GM21737 (cell line): ENCODE results near the gene CD151.

Experiments used
- ATAC-seq: cut with Tn5 transposase; IDR thresholded peaks from one replicate; pipeline ENCODE4 v1.9.1; 2021; ENCODE audit warnings: mild to moderate bottlenecking, moderate library complexity; ENCODE audit not compliant: unreplicated experiment

The CD151 gene

DNA sequence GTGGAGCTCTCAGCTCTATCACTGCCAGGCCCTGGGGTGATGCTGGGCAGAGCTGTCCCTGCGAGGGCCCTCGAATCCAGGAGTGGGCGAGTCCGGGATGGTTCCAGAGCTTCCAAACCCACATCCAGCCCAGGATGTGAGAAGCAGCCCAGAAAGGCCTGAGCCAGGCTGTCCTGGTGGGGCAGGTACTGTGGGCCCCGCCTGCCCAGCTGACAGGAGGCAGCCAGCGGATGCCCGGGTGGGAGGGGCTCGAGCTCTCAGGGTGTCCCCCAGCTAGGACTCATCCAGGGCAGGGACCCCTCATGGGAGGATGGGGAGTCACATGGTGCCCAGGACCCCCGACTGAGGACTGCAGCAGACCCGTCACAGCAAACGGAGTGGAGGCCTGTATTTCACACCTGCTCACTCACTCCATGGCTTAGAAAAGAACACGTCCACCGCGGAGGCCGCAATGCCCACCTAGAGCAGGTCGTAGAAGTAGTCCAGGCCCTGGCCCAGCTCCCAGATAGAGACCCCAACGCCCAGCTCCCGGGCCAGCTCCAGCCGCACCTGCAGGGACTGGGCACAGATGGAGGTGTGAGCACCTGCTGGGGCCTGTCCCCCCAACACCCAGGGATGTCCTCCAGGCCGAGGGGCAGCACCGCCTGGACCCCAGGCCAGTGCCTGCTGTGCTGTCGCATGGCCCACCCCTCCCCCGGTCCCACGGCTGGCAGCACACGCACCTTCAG lies 36.8 kb downstream of the CD151 start:
- ATAC-seq, result no peak

DNA sequence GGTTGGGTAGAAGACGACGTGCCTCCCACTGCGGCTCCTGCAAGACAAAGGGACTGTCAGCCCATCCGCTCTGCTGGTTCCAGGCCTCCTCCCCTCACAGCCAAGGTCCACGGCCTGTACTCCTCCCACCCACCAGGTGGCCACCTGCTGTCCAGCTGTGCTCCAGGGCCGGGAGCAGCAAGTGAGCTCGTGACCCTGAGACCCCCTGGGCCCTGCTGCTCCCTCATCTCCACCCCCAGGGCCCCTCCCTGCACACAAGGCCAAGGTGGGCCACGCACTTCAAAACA lies 37.3 kb downstream of the CD151 start:
- ATAC-seq, result no peak

DNA sequence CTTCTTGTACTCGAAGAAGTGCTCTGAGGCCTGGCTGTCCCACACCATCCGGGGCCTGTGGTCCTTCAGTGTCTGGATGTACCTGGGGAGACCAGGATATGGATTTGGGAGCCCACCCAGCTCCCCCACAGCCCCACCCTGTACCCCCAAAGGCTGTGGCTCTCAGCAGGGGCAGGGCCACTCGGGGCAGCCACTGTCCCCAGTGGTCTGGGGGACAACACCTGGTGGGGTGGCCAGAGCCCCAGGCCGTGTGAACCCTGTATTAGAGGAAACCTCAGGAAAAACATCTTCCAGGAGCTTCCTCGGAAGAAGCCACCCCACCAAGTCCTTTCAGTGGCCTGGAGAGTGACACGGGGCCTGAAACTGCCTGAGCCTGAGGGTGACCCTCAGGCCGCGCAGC lies 37.7 kb downstream of the CD151 start:
- ATAC-seq, result no peak

DNA sequence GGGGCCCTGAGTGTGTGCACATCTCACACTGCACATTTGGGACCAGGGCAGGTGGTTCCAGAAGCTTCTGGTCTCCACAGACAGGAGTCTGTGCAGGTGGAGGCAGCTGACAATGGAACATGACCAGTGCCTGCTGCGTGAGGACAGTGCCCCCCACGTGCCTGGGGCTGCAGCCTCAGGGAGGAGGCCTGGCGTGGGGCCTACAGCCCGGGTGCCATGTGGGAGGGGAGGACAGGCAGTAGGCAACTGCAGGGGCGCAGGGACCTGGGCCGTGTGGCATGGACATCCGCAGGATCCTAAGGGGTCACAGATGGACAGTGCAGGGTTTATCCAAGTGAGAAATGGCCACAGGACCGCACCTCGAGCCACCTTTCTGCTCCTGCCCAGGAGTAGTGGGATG lies 38.7 kb downstream of the CD151 start:
- ATAC-seq, result no peak

DNA sequence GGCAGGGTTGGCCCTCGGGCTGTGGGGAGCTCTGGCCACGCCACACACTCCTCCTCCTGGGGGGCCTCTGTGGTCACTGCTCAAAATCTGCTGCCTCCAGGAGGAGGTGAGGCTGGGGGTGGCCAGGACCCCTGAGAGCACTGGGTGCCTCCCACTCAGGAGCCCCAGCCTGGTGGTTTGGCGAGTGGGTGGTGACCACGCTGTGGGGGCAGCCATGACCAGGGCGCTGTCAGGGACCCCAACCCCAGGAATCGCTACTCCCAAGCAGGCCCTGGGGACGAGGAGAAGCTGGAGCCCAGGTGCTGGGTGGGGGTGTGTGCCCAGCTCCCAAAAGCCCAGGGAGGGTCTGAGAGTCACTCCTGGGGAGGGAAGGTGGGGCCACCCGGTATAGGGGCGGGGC lies 40.0 kb downstream of the CD151 start:
- ATAC-seq, result no peak

DNA sequence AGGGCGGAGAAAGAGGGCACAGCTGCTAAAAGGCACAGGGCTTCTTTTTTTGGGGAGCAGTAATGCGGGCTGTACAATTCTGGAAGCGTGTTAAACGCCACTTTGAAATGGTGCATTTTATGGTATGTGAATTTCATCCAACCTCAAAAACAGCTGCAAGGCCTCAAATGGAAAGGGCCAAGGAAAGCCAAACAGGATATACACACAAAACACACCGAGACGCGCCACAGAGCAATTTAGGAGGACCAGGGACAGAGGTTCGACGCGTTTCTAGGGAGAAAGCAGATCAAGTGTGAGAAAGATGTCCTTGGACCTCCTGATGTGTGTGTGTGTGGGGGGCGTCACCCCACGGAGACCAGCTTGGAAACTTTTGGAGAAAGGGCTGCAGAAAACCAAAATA lies 41.0 kb downstream of the CD151 start:
- ATAC-seq, result no peak

DNA sequence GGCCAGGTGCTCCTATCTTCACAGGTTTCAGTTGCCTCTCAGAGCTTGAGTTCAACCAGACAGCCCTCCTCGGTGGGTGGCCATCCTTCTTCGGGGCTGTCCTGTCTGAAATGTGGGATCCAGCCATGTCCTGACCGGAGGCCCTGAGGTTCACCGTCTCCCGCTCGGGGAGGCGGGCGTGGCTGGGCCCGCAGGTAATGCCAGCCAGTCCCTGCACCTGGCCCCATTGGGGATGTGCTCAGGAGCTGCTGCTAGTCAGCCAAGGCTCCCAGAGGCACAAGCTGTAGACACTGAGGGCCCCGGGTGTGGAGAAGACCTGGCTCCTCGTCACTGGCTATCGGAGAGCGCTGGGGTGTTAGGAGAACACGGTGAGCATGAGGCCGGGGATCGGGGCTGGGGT lies 42.5 kb downstream of the CD151 start:
- no peak for ATAC-seq

DNA sequence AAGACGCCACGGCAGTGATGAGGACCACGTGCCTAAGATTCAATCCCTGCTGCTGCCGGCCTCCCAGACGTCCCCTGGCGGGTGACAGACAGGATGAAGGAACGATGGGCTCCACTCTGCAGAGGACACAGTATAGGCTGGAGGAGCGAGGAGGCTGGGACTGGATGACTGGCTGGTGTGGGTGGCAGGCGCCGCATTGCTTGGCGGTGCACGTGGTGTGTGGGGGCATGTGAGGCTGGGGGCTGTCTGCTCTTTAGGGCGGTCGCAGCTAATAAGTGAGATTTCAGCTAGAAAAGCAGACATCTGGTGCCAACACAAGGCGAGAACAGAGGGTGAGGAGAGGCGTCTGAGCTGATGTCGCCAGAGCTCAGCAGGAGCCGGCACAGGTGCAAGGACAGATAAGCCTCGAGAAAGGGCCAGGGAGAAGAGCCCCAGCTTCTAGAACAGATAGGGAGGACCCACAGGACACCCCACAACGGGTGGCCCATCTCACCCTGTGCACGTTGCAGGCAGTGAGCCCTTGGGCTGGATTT lies 43.1 kb downstream of the CD151 start:
- ATAC-seq, result no peak

DNA sequence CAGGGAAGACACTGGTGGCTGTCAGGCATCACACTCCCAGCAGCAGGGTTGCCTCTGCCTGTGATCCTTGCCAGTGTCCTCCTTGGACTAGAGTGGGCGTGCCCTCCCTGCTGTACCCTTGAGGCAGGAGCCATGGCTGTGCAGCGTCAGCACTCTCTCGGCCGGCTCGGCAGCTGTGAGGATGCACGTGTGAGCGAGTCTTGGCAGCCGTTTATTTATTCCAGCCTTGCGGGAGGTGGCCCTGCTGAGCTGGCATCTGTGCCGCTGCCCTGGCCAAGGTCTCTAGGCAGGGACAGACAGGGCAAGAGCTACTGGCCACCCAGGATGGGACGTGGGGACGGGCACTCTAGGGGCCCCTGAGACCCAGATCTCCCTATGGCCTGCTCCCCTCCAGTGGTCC lies 43.8 kb downstream of the CD151 start:
- no peak for ATAC-seq

DNA sequence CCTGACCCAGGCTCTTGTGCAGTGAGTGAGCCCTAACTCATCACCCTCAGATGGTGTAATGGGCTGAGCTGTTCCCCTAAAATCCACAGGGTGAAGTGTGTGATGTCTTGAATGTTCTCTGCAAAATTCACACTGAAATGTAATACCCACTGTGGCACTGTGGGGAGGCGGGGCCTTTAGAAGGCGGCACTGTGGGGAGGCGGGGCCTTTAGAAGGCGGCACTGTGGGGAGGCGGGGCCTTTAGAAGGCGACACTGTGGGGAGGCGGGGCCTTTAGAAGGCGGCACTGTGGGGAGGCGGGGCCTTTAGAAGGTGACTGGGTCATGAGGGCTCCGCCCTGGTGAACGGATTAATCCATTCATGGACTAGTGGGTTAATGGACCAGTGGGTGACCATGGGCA lies 44.8 kb downstream of the CD151 start:
- no peak for ATAC-seq

DNA sequence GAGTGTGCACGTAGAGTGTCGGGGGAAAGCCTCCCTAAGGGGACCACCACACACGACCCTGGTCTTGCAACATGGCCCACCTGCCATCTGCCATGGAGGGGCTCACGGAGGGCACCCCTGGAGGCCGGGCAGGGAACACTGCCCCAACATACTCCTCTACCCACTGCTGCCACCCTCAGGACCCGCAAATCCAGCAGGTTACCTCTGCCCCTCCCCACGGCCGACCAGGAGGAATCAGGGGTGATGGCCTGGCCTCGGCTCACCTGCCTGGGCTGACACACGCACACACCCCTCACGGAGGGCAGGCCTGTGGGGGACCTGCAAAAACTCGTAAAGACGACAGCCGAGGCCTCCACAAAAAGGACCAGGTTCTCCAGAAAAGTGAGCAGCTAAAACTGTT lies 47.7 kb downstream of the CD151 start:
- no peak for ATAC-seq

DNA sequence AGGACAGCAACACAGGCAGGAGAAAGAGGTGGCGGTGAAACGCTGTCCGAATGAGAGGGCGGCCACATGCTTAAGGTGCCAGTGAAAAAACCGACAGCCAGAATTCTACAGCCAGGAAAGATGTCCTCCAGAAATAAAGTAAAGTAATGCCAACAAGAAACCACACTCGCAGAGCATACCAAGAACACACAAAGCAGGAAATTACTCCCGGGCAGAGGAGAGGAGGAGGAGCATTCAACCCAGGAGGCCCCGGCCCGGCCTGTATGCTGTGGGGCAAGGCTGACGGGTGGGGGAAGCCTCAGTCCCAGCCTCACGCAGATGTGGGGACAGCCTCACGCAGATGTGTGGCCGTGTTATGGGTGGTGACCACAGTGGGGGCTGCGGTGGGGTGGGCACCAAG lies 49.8 kb downstream of the CD151 start:
- ATAC-seq, result no peak

DNA sequence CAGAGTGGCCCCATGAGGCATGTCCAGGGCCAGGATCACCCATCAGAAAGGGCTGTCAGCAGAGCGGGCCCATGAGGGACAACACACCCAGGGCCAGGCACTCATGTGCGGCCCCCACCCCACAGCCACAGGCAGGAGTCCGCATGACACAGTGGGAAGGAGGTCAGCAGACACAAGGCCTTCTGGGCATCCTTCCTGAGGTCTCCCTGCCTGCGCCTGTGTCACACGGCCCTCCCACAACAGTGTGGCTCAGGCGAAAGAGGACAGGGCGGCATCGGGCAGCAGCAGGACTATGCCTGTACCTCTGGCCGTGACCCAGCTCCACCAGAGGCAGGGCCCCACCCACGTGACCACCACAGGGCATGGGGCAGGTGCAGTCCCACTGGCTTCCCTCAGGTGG lies 50.8 kb downstream of the CD151 start:
- ATAC-seq, result no peak

DNA sequence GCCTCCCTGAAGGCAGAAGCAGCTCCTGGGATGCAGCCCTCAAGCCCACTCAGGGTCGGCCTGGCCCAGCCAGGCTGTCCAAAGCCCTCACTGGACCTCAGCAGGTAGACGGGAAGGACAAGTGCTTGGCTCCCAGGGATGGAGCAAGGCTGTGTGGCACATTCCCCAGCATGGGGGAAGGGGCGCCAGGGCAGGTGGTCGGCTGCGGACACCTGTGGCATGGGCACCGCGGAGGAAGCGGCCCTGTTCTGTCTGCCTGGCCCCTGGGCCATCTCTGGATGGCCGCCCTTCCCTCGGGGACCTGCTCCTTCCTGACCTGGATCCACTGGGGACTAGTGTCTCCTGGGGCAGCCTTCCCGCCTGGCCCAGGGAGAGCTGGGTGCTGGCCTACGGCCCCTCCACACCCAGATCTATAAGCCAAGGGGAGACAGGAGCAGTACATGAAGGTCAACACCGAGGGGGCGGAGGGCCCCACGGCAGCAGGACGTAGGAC lies 51.9 kb downstream of the CD151 start:
- no peak for ATAC-seq

DNA sequence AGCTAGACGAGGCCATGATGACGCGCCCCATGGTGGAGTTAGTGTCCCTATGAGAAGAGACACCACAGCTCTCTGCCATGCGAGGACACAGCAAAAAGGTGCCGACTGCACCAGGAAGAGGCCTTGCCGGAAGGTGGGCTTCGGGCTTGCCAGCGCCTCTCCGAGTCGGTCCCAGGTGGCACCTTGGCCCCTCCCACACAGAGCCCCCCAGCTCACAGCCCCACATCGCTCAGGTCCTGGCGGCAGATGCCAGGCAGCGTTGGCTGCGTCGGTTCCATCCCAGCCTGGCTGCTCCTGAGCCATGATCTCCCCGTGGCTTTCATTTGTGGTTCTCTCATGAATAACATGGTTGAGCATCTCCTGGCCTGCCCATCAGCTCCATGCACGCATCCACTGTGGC lies 53.8 kb downstream of the CD151 start:
- no peak for ATAC-seq

DNA sequence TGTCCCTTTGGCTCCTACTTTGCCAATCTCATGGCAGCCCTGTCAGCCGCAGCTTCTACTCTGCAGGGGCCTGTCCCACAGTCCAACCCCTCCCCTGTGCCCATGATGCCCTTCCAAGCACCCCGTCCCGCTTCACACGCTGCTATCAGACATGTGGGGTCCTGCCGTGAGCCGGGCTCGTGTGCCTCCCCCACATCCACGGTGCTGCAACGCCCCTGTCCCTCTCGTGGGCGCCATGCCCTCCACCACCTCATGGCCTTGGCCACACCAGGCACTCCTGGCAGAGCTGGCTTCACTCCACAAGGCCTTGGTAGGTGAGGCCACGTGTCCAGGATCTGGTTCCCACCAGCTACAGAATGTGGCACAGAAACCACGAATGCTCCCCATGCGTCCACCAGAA lies 54.8 kb downstream of the CD151 start:
- no peak for ATAC-seq
